MM.1S (cell line): ENCODE results near the gene PACRG.

Experiments
- DNase-seq: peaks from one replicate; pipeline ENCODE4 v3.0.0-alpha.2; 2015
- H2AFZ ChIP-seq: fragments of 300-600 bp; sonication (generic); 2 replicates; pipeline ENCODE4 v1.6.0; 2016; ENCODE audit warnings: antibody characterized with exemption, low read length
- H3F3A ChIP-seq: fragments of 300-600 bp; sonication (generic); 2 replicates; pipeline ENCODE4 v1.6.1; 2016; ENCODE audit warnings: mild to moderate bottlenecking, antibody characterized with exemption, low read length, moderate library complexity, mixed read lengths; ENCODE audit not compliant: insufficient read depth
- H3K27ac ChIP-seq: fragments of 300-600 bp; sonication (generic); 2 replicates; pipeline ENCODE4 v1.5.1; 2016; ENCODE audit warnings: mild to moderate bottlenecking, low read length
- H3K27me3 ChIP-seq: fragments of 300-600 bp; sonication (generic); replicated peaks from 2 replicates; pipeline ENCODE4 v1.6.0; 2016; ENCODE audit warnings: low read length; ENCODE audit not compliant: insufficient read depth
- H3K36me3 ChIP-seq: fragments of 300-600 bp; sonication (generic); replicated peaks from 2 replicates; pipeline ENCODE4 v1.6.1; 2016; ENCODE audit warnings: mild to moderate bottlenecking, low read length, mixed read lengths; ENCODE audit not compliant: insufficient read depth
- H3K4me1 ChIP-seq: fragments of 300-600 bp; sonication (generic); 2 replicates; pipeline ENCODE4 v1.6.1; 2016; ENCODE audit warnings: low read length, mixed read lengths
- H3K4me2 ChIP-seq: fragments of 300-600 bp; sonication (generic); 2 replicates; pipeline ENCODE4 v1.6.0; 2016; ENCODE audit warnings: low read depth, low read length
- H3K4me3 ChIP-seq: fragments of 300-600 bp; sonication (generic); 2 replicates; pipeline ENCODE4 v1.5.1; 2016; ENCODE audit warnings: low read length, mixed read lengths
- H3K79me2 ChIP-seq: fragments of 300-600 bp; sonication (generic); 2 replicates; pipeline ENCODE4 v1.6.1; 2016; ENCODE audit warnings: mixed run types, low read length, mixed read lengths
- H3K9ac ChIP-seq: fragments of 300-600 bp; sonication (generic); 2 replicates; pipeline ENCODE4 v1.6.1; 2016; ENCODE audit warnings: low read length, mixed read lengths
- H3K9me2 ChIP-seq: fragments of 300-600 bp; sonication (generic); replicated peaks from 2 replicates; pipeline ENCODE4 v1.6.1; 2016; ENCODE audit warnings: mild to moderate bottlenecking, low read length, mixed read lengths; ENCODE audit not compliant: insufficient read depth
- H3K9me3 ChIP-seq: fragments of 300-600 bp; sonication (generic); replicated peaks from 2 replicates; pipeline ENCODE4 v1.6.1; 2016; ENCODE audit warnings: mild to moderate bottlenecking, low read length, mixed read lengths; ENCODE audit not compliant: insufficient read depth
- H4K20me1 ChIP-seq: fragments of 300-600 bp; sonication (generic); 2 replicates; pipeline ENCODE4 v1.6.1; 2016; ENCODE audit warnings: mild to moderate bottlenecking, low read length, moderate library complexity, mixed read lengths; ENCODE audit not compliant: insufficient read depth
- CTCF ChIP-seq: fragments of 300-600 bp; sonication (generic); IDR thresholded peaks from 2 replicates; pipeline ENCODE4 v1.5.1; 2016; ENCODE audit warnings: antibody characterized with exemption, low read length, mixed read lengths
- EZH2 ChIP-seq: fragments of 300-600 bp; sonication (generic); optimal IDR thresholded peaks from 2 replicates; pipeline ENCODE3; 2017; ENCODE audit warnings: low read depth, mild to moderate bottlenecking, antibody characterized with exemption, low read length, mixed read lengths
- EZH2phosphoT487 ChIP-seq: fragments of 300-600 bp; sonication (generic); IDR thresholded peaks from 2 replicates; pipeline ENCODE4 v1.6.1; 2018; ENCODE audit warnings: antibody characterized with exemption, low read length

PACRG gene

GRCh38 chr6:162898011-162898410 is 170.2 kb downstream of the PACRG start:
- H3F3A ChIP-seq, result no peaks in the 10 kb centered on the region
- no peaks in the 10 kb centered on the region for H3K4me1 ChIP-seq
- no peaks in the 10 kb centered on the region for H3K79me2 ChIP-seq
- no peak for DNase-seq
- no peak overlapping the region for H3K27ac ChIP-seq
- H4K20me1 ChIP-seq, result no peaks in the 10 kb centered on the region
- H3K27me3 ChIP-seq, result no peaks in the 10 kb centered on the region
- TF ChIP-seq EZH2phosphoT487 (no peak), EZH2 (no peak), CTCF (no peak)
- H3K9me2 ChIP-seq, result no peaks in the 10 kb centered on the region
- no peak overlapping the region for H3K4me2 ChIP-seq
- H3K9me3 ChIP-seq, result no peaks in the 10 kb centered on the region
- H3K9ac ChIP-seq, result no peak overlapping the region
- no peaks in the 10 kb centered on the region for H3K36me3 ChIP-seq
- no peak overlapping the region for H2AFZ ChIP-seq
- no peak overlapping the region for H3K4me3 ChIP-seq

- Histone ChIP-seq H4K20me1 (no peaks in the 10 kb centered on the region), H3K79me2 (no peaks in the 10 kb centered on the region), H3K4me2 (no peak overlapping the region), H3K27me3 (no peaks in the 10 kb centered on the region), H3K27ac (no peak overlapping the region), H3K9me3 (no peaks in the 10 kb centered on the region), H3F3A (no peaks in the 10 kb centered on the region), H3K9ac (no peak overlapping the region), H3K4me3 (no peak overlapping the region), H3K9me2 (no peaks in the 10 kb centered on the region), H3K4me1 (no peaks in the 10 kb centered on the region), H3K36me3 (no peaks in the 10 kb centered on the region), H2AFZ (no peak overlapping the region)
- TF ChIP-seq CTCF (no peak), EZH2phosphoT487 (no peak), EZH2 (no peak)
- DNase-seq, result no peak
Measured at GRCh38 chr6:162899148-162899547, 171.4 kb downstream of the PACRG start.

GRCh38 chr6:162900503-162900902 is 172.7 kb downstream of the PACRG start:
- Histone ChIP-seq H3K4me3 (no peak overlapping the region), H3K9me2 (no peaks in the 10 kb centered on the region), H3K4me1 (no peaks in the 10 kb centered on the region), H2AFZ (no peak overlapping the region), H3K27me3 (no peaks in the 10 kb centered on the region), H3K9ac (no peak overlapping the region), H4K20me1 (no peaks in the 10 kb centered on the region), H3K27ac (no peak overlapping the region), H3K79me2 (no peaks in the 10 kb centered on the region), H3F3A (no peaks in the 10 kb centered on the region), H3K36me3 (no peaks in the 10 kb centered on the region), H3K4me2 (no peak overlapping the region), H3K9me3 (no peaks in the 10 kb centered on the region)
- no peak for DNase-seq
- no peak for TF ChIP-seq EZH2
- no peak for TF ChIP-seq EZH2phosphoT487
- no peak for TF ChIP-seq CTCF
